Subcutaneous abdominal adipose tissue (tissue), 5 donors: ENCODE measurements around the gene SLA2.
A peak's percentile ranks its signal among the peaks of the same experiment; 100 is the strongest.
"Not testable (repeated sequence)": the region's sequence is repeated elsewhere in the genome, so short reads cannot be mapped to it uniquely, and the experiment has no call there.

Experiments
- H3K27ac ChIP-seq: one replicate; pipeline ENCODE4 v1.7.0; 2013; ENCODE audit warnings: low read depth, mild to moderate bottlenecking, inconsistent platforms, low read length, moderate library complexity
- H3K27me3 ChIP-seq, 5 donors: one replicate each; pipeline ENCODE4 v1.7.0; 2013; ENCODE audit warnings: low read length in 5 of 5, inconsistent platforms in 1 of 5; ENCODE audit not compliant: control insufficient read depth in 5 of 5, insufficient read depth in 4 of 5
- H3K36me3 ChIP-seq, 5 donors: one replicate each; pipeline ENCODE4 v1.7.0; 2013; ENCODE audit warnings: low read length in 5 of 5; ENCODE audit not compliant: control insufficient read depth in 5 of 5, insufficient read depth in 5 of 5
- H3K4me1 ChIP-seq, 5 donors: one replicate each; pipeline ENCODE4 v1.7.0; 2013; ENCODE audit warnings: low read length in 5 of 5, mild to moderate bottlenecking in 3 of 5, moderate library complexity in 1 of 5; ENCODE audit not compliant: control insufficient read depth in 5 of 5, insufficient read depth in 5 of 5
- H3K4me3 ChIP-seq, 5 donors: one replicate each; pipeline ENCODE4 v1.7.0; 2013; ENCODE audit warnings: low read length in 5 of 5, low read depth in 1 of 5
- H3K9ac ChIP-seq, 5 donors: one replicate each; pipeline ENCODE4 v1.7.0; 2013; ENCODE audit warnings: low read length in 5 of 5, mild to moderate bottlenecking in 4 of 5, moderate library complexity in 3 of 5
- H3K9me3 ChIP-seq, 5 donors: one replicate each; pipeline ENCODE4 v1.7.0; 2013; ENCODE audit warnings: low read length in 5 of 5; ENCODE audit not compliant: control insufficient read depth in 5 of 5
- donor health status: healthy.
- donor health status: healthy.
- donor health status: healthy.
- donor health status: healthy.
- donor health status: healthy.

Gene SLA2

DNA sequence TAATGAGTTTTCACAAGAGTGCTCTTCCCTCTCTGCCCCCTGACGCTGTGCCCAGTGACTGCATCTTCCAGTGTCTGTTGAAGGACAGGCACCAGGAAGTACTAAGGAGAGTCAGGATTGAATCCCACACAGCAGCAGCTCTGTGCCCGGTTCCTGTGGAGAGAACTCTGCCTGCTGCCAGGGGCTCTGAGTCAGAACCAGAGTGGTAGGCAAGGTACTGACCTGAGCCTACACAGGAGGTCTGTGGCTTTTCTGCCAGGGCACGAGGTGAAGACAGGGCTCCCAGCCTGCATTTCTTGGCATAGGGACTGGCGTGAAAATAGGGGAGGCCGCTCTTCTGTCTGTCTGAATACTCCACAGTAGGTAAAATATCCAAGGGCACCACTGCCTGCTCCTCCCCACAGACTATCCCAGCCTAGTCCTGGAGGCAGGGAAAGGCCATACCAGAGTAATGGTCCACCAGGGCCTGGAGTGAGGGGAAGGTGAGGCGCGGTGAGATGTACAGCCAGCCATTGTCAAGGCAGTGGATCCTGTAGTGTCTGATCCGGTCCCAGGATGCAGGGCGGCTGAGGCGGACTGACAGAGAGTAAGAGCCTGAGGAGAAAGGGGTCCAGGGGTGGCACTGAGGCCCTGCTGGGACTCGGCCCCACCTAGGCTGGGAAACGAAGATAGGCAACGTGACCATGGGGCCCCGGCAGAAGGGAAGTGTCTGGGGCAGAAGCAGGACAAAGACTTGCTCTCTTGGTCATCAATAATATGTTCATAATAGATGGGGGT lies 31.0 kb downstream of the SLA2 start:
- no peak overlapping the region for H3K9ac ChIP-seq
- H3K27me3 ChIP-seq = no peaks in the 10 kb centered on the region
- no peak overlapping the region for H3K27ac ChIP-seq
- H3K4me1 ChIP-seq = no peaks in the 10 kb centered on the region
- H3K36me3 ChIP-seq = peaks cover 6 to 53% (median 51%) of the 10 kb centered on the region in 5 donors
- no peak overlapping the region for H3K4me3 ChIP-seq
- no peaks in the 10 kb centered on the region for H3K9me3 ChIP-seq

DNA sequence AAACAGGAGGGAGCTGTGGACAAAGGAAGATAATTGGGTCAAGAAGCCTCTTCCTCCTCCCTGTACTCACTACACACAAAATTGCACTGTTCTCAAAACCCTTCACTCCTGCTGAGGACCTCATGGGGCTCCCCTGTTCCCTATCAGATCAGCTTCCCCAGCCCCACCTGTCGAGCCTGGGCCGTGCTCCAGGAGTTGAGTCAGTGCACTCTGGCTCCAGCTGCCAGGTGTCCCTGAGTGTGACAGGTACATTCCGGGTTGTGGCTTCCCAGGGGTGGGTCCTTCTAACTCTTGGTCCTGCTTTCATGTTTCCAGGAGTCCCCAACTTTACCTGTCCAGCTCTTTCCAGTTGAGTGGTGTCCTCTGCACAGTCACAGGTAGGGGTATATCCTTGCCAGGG lies 32.0 kb downstream of the SLA2 start:
- H3K9me3 ChIP-seq = no peaks in the 10 kb centered on the region
- H3K9ac ChIP-seq = no peak overlapping the region
- no peaks in the 10 kb centered on the region for H3K4me1 ChIP-seq
- peaks cover 6 to 63% (median 58%) of the 10 kb centered on the region in 5 donors for H3K36me3 ChIP-seq
- H3K4me3 ChIP-seq = no peak overlapping the region
- no peaks in the 10 kb centered on the region for H3K27me3 ChIP-seq
- no peak overlapping the region for H3K27ac ChIP-seq

DNA sequence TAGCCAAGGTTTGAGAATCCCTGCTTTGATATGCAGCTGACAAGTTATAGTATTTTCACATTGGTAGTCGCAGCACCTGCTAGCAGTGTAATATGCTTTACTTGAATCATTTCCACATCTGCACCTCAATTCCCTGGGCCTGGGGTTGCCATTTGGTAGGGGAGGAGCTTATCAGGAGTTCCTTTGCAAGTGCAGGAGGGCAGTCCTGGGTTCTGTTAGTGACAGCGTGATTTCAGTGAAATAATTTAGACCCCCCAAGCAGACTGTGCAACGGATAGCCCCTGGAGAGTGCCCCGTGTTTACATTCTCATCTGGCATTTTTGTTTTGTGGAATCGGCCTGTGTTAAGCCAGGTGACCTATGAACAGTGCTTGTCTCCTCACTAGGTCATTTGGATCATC lies 34.4 kb downstream of the SLA2 start:
- H3K36me3 ChIP-seq = peaks cover 6 to 75% (median 70%) of the 10 kb centered on the region in 5 donors

DNA sequence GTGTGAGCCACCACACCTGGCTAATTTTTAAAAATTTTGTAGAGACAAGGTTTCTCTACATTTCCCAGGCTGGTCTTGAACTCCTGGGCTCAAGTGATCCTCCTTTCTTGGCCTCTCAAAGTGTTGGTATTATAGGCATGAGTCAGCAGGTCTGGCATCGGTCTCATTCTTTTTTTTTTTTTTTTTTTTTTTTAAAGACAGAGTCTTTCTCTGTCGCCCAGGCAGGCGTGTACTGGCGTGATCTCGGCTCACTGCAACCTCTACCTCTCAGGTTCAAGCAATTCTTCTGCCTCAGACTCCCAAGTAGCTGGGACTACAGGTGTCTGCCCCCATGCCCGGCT lies 37.6 kb downstream of the SLA2 start:
- not testable (repeated sequence) for H3K27me3 ChIP-seq, H3K9me3 ChIP-seq, H3K9ac ChIP-seq, H3K27ac ChIP-seq, H3K4me3 ChIP-seq
- peaks cover 6 to 56% (median 50%) of the 10 kb centered on the region in 5 donors for H3K36me3 ChIP-seq
- H3K4me1 ChIP-seq = peaks cover 4 to 30% (median 28%) of the 10 kb centered on the region in 5 donors

More for the DNA sequence above, 34.4 kb downstream of the SLA2 start:
- no peaks in the 10 kb centered on the region for H3K27me3 ChIP-seq
- H3K4me3 ChIP-seq = no peak overlapping the region
- H3K27ac ChIP-seq = no peak overlapping the region
- no peaks in the 10 kb centered on the region for H3K9me3 ChIP-seq
- H3K9ac ChIP-seq = no peak overlapping the region
- peaks cover 3 to 16% (median 14%) of the 10 kb centered on the region in 5 donors for H3K4me1 ChIP-seq

DNA sequence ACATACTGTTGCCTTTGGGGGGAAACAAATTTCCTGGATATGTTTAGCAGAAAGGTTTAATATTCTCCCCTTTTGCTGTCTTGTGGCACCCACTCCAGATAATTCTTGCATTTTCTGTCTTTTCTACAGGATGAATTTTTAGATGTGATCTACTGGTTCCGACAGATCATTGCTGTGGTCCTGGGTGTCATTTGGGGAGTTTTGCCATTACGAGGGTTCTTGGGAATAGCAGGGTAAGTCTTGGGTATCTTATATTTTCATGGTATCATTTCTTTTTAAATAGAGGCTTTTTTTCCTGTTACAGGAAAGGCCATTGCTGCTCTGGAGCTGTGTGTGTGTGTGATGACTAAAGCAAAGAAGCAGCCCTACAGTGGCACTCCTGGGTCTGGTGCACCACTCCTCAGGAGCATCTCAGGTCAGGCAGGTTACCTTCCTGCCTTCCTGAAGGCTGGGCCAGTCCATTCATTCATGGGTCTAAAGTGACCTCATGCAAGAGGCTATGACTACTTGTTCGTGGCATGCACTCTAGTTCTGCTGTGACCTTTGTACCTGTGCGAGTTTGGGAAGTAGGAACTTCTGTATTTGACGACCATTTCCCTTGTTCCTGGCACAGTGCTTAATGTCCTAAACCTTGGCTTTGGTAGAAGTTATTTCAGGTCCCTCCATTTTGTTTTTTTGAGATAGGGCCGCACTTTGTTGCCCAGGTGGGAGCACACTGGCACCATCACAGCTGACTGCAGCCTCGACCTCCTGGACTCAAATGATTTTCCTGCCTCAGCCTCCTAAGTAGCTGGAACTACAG lies 38.2 kb downstream of the SLA2 start:
- Histone ChIP-seq H3K9me3 (no peaks in the 10 kb centered on the region), H3K27ac (peak overlapping the region; percentile 92), H3K9ac (peak overlapping the region in 3 of 5 donors; percentile 7 to 87 (median 55)), H3K4me3 (no peak overlapping the region), H3K4me1 (peaks cover 4 to 30% (median 28%) of the 10 kb centered on the region in 5 donors), H3K36me3 (peaks cover 6 to 50% (median 46%) of the 10 kb centered on the region in 5 donors), H3K27me3 (no peaks in the 10 kb centered on the region)

DNA sequence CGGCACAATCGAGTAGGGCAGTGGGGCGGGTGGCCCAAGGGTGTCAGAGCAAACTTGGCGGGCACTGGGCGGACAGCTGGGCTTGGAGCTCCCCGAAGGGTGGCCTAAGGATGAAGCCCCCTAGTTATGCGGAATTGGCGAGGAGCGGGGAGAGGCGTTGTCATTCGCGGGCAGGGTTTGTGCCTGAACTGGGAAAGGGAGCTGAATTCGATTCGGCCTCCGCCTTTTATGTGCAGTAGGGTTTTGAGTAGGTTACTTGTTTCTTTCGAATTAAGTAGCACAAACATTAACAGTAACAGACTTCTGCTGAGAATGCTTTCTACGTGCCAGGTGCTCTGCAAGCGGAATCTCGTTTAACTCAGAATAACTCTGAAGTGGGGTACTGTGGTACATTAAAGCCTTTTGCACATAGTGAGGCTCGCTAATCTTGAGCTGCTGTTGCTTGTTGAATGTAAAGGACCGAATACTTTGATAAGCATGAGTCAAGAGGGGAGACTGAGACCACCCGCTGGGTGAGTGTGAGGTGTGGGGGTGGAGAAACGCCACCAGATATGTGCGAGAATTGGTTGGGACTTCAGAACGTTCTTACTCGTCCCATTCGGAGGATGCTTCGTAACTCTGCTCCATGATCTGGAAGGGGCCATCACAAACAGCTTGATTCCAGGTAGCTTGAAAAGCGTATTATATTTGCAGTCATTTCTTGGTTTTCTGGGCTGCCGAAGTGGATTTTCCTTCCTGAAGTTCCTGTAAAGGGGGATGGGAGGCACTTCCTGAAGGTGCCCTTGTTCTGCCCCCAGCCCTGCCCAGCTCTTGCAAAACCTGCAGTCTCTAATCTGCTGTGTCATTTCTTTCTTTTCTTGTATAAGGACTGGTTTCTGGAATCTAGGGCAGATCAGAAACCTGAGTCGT lies 39.6 kb downstream of the SLA2 start:
- Histone ChIP-seq H3K27ac (peak overlapping the region; percentile 92), H3K9ac (peak overlapping the region; percentile 87 to 99 (median 92)), H3K36me3 (peaks cover 3 to 37% (median 33%) of the 10 kb centered on the region in 5 donors), H3K9me3 (no peaks in the 10 kb centered on the region), H3K4me1 (peaks cover 4 to 30% (median 28%) of the 10 kb centered on the region in 5 donors), H3K27me3 (no peaks in the 10 kb centered on the region), H3K4me3 (peak overlapping the region; percentile 76 to 98 (median 96))

DNA sequence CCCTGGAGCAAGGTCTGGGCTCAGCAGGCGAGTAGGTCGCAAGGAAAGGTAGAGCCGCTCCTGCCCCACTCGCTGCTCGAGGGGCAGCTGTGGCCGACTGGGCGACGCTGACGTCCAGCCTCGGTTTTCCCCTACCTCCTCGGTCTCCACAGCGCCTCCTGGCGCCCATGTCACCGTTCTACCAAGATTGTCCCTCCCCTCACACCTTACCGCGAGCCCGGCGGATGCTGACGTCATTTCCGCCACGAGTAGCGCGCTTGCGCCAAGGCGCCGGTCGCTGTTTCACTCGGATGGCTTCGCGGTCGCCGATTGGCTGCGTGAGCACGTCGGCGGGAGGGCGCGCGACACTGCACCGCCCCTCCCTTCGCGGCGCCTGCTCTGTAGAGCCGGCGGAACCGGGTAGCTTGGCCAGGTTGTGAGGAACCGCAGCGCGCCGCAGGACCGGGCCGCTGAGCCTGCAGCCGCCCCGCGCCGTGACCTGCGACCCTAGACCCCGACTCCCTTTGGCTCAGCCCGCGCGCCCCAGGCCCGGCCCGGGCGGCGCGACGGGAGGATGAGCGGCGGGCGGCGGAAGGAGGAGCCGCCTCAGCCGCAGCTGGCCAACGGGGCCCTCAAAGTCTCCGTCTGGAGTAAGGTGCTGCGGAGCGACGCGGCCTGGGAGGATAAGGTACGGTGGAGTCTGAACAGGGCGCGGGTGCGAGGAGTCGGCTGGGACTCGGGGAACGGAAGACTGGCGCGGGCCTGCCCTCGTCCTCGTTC lies 40.4 kb downstream of the SLA2 start, which contains the start of gene RAB5IF:
TSS of gene RAB5IF (plus strand) at position 381 of the 759 bp plus-strand sequence. CDS start at position 554, 173 bp downstream.
- Histone ChIP-seq H3K4me1 (peaks cover 4 to 30% (median 28%) of the 10 kb centered on the region in 5 donors), H3K4me3 (peak within 1 kb of the TSS; percentile 77 to 98 (median 96)), H3K36me3 (peaks cover under 1 to 28% (median 25%) of the 10 kb centered on the region in 5 donors), H3K27ac (peak within 1 kb of the TSS; percentile 92), H3K9me3 (no peaks in the 10 kb centered on the region), H3K9ac (peak within 1 kb of the TSS; percentile 87 to 99 (median 92)), H3K27me3 (no peaks in the 10 kb centered on the region)

DNA sequence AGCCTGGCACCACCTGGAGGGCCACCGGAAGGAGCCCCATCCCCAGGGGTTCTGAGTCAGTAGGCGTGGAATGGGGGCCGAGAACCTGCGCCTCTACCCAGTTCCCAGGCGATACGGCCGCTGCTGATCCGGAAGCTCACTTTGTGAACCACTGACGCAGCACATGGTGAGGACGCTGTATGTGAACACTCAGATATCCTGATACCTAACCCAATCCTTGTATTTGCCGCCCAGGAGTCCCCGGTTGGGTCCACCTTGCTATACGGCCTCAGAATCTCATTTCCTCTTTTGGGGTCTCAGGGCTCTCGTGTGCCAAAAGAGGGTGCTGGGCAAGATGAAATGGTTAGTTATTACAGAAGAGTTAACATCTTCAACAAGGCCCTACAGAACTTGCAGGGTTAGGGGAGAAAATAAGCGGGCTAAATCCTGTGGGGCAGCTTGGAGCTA lies 41.0 kb downstream of the SLA2 start:
- Histone ChIP-seq H3K9ac (peak overlapping the region; percentile 79 to 87 (median 82)), H3K4me1 (peaks cover 4 to 30% (median 28%) of the 10 kb centered on the region in 5 donors), H3K27ac (peak overlapping the region; percentile 92), H3K36me3 (peaks cover 0 to 22% (median 20%) of the 10 kb centered on the region in 5 donors), H3K4me3 (peak overlapping the region; percentile 65 to 98 (median 77)), H3K27me3 (no peaks in the 10 kb centered on the region), H3K9me3 (no peaks in the 10 kb centered on the region)

DNA sequence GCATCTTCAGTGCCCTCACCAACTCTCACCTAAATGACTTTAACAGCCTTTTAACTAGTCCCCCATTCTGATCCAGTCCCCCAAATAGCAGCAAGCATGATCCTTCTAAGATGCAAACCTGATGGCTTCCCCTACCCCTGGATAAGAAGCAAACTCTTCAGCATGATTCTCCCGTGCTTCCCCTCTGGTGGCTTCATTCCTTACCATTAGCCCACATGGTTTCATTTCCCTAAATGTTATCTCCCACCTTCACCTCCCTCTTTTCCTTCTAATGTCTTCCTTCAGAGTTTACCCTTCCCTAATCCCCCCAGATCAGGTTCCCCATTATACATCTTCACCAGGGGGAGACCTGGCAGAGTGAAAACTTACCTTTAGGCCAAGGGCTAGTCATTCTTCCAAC lies 44.5 kb downstream of the SLA2 start:
- Histone ChIP-seq H3K4me1 (peaks cover under 1 to 22% (median 13%) of the 10 kb centered on the region in 5 donors), H3K9ac (no peak overlapping the region), H3K36me3 (no peaks in the 10 kb centered on the region), H3K27me3 (no peaks in the 10 kb centered on the region), H3K27ac (no peak overlapping the region), H3K9me3 (no peaks in the 10 kb centered on the region), H3K4me3 (no peak overlapping the region)
